ENCODE results near the gene CILP2.

Gene CILP2

DNA sequence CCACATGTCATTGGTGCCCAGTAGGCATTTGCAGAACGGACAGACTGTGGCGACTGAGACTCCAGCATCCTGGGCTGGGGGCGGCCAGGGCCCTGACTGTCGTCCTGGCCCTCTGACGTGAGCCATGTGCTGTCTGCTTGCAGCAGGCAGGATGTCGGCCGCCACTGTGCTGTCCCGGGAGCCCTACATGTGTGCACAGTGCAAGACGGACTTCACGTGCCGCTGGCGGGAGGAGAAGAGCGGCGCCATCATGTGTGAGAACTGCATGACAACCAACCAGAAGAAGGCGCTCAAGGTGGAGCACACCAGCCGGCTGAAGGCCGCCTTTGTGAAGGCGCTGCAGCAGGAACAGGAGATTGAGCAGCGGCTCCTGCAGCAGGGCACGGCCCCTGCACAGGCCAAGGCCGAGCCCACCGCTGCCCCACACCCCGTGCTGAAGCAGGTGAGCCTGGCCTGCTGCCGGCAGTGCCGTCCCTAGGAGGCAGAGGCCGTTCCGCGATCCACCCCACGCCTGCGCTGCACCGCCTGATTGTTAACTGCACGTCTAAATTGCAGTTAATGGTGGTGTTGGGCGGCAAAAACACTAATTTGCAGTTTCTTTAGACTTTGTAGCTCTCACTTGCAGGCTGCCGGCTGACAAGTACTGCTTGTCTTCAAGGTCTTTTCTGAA, 37.0 kb upstream of the CILP2 start:
- no peak overlapping the region for H3K4me3 ChIP-seq (ENCODE audit: low read depth, low read length)
- TF ChIP-seq, protein P1, sequence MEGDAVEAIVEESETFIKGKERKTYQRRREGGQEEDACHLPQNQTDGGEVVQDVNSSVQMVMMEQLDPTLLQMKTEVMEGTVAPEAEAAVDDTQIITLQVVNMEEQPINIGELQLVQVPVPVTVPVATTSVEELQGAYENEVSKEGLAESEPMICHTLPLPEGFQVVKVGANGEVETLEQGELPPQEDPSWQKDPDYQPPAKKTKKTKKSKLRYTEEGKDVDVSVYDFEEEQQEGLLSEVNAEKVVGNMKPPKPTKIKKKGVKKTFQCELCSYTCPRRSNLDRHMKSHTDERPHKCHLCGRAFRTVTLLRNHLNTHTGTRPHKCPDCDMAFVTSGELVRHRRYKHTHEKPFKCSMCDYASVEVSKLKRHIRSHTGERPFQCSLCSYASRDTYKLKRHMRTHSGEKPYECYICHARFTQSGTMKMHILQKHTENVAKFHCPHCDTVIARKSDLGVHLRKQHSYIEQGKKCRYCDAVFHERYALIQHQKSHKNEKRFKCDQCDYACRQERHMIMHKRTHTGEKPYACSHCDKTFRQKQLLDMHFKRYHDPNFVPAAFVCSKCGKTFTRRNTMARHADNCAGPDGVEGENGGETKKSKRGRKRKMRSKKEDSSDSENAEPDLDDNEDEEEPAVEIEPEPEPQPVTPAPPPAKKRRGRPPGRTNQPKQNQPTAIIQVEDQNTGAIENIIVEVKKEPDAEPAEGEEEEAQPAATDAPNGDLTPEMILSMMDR (IDR thresholded peaks at IDR 0.05; ENCODE audit: insufficient read depth, low read depth, low read length, missing control alignments): no peak
- no peak for DNase-seq (ENCODE audit: low read depth)

DNA sequence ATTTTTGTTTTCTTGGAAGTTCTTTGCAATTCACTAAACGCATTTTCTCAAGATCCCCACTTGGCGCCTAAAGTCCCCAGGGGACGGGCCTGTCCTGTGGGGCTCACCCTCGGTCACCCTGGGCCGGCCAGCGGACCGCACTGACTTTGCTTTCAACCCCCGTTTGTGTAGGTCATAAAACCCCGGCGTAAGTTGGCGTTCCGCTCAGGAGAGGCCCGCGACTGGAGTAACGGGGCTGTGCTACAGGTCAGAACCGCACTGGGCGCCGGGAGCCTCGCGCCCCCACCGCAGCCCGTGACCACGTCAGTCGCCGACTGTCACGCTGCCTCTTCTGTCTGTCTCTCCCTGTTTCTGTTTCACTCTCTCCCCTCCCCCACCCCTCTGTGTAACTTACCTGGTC, 36.3 kb upstream of the CILP2 start:
- TF ChIP-seq, protein P1 (IDR thresholded peaks at IDR 0.05; ENCODE audit: insufficient read depth, low read depth, low read length, missing control alignments): no peak
- DNase-seq (ENCODE audit: low read depth): no peak
- H3K4me3 ChIP-seq (ENCODE audit: low read depth, low read length): no peak overlapping the region

DNA sequence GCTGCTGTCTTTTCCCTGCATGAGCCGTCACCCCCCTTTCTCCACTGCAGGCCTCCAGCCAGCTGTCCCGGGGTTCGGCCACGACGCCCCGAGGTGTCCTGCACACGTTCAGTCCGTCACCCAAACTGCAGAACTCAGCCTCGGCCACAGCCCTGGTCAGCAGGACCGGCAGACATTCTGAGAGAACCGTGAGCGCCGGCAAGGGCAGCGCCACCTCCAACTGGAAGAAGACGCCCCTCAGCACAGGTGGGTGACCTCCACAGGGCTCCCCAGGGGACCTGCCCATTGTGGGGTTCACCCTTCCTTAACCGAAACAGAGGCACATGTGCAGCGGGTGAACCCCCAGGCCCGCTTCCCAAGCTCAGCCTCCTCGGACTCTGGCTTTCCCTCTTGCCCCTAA, 35.8 kb upstream of the CILP2 start:
- DNase-seq (ENCODE audit: low read depth): no peak
- H3K4me3 ChIP-seq (ENCODE audit: low read depth, low read length): no peak overlapping the region
- TF ChIP-seq, protein P1 (IDR thresholded peaks at IDR 0.05; ENCODE audit: insufficient read depth, low read depth, low read length, missing control alignments): no peak

DNA sequence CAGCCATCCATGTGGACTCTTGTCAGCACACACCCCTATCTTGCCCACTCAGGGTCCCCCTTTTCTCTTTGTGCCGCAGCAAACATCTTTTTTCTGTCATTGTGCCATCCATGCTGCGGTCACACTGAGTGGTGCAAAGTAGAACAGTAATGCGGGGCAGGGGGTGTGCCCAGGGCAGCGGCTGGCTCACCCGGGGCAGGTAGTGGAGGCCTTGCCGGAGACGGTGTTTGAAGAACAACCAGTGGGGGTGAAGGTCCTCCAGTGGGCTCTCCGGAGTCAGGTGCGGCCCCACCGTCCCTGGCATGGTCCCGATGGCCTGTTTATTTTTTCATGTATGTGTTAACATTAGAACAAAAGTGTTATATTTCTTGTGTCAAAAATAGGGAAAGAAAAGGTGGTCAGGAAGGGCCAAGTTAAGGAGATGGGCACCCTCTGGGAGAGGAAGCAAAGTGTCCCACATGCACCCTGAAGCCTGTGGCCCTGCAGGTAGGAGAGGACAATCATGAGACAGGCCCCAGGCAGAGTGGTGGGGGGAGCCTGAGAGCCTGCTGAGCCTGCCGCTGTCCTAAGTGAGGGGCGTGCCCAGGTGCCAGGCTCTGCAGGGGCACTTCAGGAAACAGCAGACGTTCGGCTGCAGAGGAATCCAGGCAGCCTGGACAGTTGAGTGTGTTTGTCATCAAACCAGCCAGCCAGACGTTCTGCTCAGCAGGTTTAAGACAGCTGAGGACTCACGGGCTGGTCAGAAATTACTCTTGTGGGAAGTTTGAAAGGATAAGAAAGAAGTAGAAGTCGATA, 35.1 kb upstream of the CILP2 start:
- TF ChIP-seq, protein P1 (IDR thresholded peaks at IDR 0.05; ENCODE audit: insufficient read depth, low read depth, low read length, missing control alignments): no peak
- H3K4me3 ChIP-seq (ENCODE audit: low read depth, low read length): no peak overlapping the region
- no peak for DNase-seq (ENCODE audit: low read depth)

DNA sequence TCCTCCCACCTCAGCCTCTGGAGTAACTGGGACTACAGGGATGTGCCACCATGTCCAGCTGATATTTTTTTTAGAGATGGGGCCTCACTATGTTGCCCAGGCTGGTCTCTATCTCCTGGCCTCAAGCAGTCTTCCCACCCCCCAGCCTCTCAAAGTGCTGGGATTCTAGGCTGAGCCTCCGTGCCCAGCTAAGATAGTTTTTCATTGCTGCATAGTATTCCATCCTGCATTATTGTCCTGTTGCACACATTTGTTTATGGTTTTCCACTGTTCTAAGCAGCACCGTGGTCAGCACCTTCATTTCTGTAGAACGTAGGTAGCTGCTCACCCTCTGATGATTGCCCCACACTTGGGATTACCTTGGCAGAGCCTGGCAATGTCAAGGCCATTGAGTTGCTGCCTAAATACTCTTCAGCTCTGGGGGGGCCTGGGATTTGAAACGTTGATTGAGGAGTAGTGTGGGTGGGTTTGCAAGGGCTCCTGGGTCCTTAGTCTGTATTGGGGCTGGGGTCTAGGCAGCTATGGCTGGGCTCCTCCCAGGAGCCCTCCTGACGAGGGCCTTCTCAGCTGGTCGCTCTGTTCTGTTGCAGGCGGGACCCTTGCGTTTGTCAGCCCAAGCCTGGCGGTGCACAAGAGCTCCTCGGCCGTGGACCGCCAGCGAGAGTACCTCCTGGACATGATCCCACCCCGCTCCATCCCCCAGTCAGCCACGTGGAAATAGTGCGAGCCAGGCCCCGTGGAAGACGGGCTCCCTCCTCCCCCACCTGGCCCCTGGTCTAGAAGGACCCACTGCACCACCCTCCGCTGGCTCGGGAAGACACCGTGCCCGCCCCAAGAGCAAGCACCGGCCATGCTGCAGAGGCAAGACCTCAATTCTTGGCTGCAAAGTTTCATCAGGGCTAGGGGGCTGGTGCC, 33.1 kb upstream of the CILP2 start:
- TF ChIP-seq, protein P1 (IDR thresholded peaks at IDR 0.05; ENCODE audit: insufficient read depth, low read depth, low read length, missing control alignments): no peak
- H3K4me3 ChIP-seq (ENCODE audit: low read depth, low read length): no peak overlapping the region
- DNase-seq (ENCODE audit: low read depth): no peak

DNA sequence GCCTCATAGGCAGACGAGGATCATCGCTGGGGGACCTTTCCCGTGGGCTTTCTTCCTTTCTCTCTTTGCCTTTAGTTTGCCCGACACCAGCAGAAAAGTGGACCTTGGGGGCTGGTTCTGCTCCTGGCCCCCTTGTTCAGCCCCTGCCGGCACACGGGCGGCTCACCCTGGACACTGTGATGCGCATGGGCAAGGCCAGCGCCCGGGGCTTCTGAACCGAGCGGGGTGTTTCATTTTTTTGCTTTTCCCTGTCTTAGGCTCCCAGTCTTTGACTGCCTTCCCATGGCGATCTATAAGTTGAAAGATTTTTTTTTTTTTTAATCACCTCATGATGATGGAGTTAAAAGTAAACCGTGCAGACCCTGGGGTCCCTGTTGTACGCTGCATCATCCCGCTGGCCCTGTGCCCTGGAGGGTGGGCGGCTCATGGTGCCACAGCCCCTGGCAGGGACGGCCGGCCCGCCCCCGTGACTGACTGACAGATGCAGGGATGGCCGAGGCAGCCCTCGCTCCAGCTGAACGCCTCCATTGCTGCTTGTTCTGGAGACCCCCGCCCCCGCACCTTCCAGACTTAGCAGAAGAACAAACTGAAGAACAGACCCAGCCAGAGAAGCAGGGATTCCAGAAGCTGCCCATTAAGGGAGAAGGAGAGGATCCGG, 32.3 kb upstream of the CILP2 start:
- DNase-seq (ENCODE audit: low read depth): no peak
- TF ChIP-seq, protein P1 (IDR thresholded peaks at IDR 0.05; ENCODE audit: insufficient read depth, low read depth, low read length, missing control alignments): no peak
- no peak overlapping the region for H3K4me3 ChIP-seq (ENCODE audit: low read depth, low read length)

Data from GM12865 (cell line).